T-helper 1 cell treated with Interleukin-12 subunit alpha and Interleukin-12 subunit beta and Interleukin-4 antibody, amounts not matched to agents 30 ng/mL and 1 ng/mL, for 36 hours (primary cell): ENCODE results near the gene PTN. TPM values are rescaled to one million over a fixed set of nuclear protein-coding genes. Genes with fewer than 3 reads are reported as not detected.

Source experiments
- intact Hi-C: fragments of 100-400 bp; cut with micrococcal nuclease; formaldehyde crosslinking; loops from one replicate; pipeline ENCODE4 v1.15.1; 2024
- total RNA-seq: library from RNA; stranded (reverse); gene quantifications from 2 replicates; pipeline ENCODE4 v1.2.3, GENCODE V29; 2022

Gene PTN
- total RNA-seq, 1 donor from 2014 or later, result not detected

DNA sequence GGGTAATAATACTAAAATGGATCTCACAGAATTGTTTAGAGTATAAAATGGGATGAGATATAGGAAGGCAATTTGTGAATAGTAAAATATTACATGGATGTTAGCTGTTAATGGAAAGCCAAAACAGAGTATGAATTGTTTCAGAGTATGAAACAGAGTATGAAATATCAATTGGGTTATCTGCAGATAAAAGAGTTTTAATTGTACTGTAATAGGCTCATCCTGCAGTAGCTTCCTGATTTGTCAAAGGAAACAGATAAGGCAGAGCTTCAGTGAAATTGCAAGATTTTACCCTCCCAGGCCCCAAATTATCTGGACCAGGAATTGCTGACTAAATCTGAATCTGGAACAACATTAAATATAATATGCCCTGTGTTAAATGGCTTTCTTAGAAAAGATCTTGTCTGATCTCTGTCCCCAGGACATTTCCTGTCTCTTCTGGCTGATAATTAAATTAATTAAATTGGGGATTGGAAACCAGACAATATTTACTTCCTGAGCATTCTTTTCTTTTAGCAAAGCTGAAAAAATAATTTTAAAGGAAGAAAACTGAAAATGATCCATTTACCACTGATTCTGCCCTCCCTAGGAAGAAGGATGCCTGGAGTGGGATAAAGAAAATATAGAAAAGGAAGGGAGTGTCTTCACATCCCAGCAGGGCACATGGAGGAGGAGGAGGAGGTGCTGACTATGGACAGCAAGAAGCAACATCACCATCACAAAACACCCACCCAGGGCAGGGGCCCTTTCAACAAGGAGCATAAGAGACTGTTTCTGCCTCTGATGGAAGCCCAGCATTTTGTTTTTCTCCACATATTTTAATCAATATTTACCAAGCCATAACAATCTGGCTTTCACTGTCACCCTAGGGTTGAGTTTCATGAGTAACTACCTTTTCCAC, 18.5 kb downstream of the PTN start:
- intact Hi-C loops, result no loop called here

DNA sequence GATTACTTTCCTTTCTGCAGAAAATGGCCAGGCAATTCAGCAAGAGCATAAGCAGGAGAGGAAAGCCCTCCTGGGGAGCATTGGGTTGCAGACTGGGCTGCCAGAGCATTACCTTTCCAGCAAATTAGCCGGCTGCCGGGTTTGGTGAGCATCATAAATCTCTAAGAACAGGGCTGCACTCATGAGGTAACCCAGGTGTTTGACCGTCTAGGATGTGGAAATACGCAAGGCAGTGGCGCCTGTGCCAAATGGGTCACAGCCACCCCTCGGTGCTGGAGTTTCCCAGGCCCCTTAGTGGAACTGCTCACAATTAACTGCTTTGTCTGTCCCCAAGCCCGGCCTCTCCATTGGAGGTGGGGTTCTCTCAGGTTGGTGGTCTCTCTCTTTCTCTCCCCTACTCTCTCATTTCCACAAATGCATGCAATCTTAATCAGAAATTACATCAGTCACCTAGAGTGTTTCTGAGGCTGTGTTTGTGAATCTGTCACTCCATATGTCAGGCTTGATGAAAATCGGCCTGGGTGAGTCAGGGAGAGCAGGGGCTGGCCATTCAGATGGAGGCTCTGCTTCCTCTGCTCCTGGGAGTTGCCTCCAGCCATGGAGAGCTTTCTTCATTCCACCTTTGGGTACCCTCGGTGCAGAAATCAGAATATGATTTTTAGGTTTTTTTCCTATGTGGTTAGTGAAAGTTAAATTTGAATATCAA, 26.7 kb downstream of the PTN start:
- intact Hi-C loops, result no loop called here

DNA sequence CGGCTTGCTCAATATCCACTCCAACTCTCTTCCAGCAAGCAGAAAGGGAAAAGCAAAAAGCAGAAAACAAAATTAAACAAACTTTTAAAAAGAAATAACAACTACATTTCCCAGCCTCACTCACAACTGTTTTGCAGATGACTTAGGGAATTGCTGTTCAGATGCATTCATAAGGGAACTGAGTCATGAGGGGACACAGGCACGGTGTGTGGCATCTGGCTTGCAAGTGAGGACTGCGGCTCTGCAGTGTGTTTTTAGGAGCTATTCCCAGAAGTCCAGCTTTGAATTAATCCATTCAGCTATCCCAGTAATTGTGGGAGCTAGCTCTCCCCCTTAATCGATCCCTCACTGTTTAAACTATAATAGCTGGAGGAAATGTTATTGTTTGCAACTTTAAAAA, 30.3 kb downstream of the PTN start:
- intact Hi-C loops, result no loop called here

DNA sequence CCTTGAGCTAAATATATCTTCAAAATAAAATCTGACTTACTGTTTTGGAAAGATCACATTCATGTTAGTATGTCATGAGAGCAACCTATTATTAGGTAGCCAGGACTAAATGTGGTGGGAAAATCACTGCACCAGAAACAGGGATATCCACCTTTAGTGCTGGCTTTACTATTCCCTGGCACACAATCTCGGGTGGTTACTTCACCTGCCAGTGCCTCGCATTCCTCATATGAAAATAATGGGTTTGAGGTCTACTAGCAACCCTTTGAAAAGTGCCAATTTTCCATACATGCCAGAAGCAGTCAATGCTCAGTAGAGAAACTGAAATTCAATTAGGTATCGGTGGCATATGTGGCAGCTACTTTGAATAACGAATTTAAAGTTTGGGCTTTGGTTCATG, 36.8 kb downstream of the PTN start:
- intact Hi-C loops, result no loop called here

DNA sequence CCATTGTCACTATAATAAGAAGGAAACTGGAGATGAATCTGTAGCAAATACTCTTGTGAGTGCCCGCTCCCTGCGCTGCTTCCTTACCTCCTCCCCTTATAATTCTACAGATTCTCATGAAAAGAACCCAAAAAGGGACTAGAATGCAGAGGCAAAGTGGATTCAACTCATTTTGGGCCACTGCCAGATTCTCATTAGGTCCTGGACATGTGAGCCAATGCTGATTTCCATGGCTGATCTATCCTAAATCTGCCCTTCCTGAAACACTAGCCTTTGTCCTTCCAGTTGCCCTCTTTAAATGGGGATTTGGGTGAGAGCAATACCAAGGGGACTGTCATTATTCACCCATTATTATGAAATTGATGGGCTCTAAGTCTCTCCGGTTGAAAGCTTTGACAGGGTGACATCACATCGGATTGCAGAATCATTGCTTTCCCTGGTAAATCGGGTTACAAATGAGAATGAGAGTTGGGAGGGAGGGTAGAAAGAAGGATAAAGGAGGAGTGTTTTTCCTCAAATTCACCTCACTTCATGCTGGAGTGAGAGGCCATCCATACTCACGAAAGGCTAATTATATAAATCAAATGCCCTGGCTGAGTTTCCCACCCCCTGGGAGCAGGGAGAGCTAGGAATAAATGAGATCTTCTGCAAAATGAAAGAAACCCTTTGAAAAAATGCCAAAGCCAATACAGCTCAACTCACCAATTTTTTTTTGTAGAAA, 37.5 kb downstream of the PTN start:
- intact Hi-C loops, result no loop called here

DNA sequence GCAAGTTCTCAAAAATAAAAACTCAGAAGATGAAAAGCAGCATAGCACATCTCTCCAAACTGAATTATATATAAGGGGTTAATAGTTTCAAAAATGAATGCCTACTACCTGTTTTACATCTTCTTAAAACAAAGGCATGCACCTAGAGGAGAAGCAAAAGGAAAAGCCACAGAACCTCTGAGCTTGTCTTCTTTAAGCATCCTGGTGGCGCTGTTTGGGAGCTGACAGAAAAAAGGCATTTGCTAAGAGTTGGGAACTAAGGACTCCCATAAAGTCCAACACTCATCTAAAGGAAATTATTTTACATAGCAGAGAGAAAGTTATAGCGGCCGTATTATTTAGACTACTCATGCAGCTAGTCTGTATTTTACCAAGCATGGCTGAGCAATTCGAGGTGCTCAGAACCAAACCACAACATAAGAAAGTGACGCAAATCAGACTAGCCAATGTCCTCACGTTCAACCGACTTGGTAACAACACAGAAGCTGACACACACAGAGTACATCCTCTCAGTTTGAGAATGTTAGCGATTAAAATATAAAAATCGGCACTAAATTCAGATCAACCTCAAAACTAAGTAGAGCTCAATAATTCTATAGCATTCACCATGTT, 38.8 kb downstream of the PTN start:
- intact Hi-C loops, result no loop called here

DNA sequence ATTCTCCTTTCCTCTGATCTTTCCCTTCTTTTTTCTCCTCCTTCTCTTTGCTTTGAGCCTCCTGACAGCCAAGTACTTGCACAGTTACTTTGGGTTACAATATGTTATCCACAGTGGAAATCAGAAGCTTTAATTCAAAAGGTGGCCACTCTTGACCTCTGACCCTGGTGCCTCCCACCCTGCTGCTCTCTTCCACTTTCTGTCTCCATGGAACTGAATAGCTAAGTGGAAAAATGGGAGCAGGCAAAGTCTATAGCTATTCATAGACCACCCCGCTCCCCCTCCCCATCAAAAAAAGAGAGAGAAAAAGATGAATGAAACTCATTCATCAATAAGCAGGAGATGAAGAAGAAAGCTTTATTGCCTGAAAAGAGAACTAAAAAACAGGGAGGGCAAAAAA, 39.4 kb downstream of the PTN start:
- intact Hi-C loops, result no loop called here

DNA sequence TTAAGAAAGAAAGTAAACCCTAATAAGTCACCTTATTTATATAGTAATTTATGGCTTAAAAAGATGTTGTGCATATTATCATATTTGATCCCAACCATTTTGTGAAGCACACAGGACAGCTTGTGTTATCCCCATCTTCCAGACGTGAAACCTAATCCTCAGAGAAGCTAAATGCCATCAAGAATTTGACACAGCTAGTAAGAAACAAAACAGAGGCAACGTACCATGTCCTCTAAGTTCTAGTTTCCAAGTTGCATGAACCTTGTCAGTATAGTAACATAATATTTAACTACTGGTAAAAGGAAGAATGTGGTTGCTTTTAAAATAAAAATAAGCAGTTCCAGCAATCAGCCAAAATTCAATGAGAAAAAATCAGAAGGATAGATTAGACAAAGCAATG, 41.5 kb downstream of the PTN start:
- intact Hi-C loops, result no loop called here

DNA sequence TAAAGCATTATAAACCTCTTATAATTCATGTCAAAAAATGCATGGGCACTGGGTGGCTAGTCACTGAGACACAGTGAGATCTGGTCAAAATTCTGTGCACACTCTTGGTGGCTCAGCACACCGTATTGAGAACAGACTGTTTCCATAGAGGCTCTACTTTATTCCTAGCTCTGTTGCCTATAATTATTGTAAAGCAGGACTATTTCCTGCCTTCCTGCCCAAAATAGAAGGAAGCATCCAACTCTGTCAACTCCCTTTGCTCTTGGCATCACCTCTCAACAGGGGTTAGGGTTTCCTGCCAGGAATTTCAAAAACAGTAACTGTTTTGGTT, 45.1 kb downstream of the PTN start:
- intact Hi-C loops, result no loop called here

DNA sequence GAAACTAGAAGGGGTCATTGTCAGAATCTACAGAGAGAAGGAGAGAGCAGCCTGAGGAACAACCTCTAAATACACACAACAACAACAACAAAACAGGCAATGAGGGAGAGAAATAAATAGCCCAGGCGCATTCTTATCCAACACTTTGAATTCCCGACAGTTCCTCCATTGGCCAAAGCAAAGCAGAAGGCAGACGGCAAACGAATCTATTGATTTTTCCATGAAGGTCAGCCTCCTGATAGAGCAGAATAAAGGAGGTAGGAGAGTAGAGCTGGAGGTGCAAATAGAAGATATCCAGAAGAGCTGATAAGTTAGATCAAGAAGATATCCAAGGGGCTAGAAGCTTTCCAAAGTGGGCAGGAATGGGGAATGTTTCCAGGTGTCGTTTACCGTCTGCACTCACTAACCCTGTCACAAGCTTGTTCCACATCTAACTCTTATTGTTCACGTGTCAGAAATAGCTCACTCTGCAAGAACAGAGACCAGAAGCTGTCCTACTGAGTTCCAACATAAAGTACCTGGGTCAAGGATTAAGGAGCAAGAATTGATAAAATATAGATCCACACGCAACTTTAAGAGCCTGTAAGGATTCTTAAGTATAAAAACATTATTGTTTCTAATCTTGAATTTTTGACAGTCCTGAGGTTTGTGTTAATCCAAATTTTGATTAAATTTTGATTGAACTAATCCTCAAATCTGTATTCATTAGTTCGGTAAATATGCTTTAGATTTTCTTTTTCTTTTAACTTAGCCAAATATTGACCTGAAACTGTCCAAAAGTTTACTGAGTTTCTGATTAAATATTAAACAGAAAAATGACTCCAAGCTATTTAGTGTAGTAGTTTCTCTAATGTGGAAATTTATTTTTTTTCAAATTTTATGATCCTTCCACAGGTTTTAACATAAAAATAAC, 45.7 kb downstream of the PTN start:
- intact Hi-C loops, result no loop called here

DNA sequence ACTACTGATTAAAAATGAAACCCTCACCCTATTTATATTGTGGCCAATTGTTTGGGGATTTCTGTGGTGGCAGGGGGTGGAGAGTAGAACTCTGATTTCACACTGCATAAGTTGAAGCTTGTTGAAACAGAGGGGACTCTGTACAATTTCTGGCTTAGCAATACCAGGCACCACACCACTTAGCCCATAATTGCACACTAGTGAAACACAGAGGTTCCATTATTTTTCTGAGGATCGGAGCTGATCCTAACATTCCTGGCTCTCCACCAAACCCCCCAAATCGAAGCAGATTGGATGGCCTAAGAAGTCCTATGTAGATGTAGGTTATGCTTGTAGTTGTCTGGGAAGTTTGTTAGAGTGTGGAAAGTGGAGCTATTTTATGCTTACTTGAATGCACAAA, 47.0 kb downstream of the PTN start:
- intact Hi-C loops, result no loop called here

DNA sequence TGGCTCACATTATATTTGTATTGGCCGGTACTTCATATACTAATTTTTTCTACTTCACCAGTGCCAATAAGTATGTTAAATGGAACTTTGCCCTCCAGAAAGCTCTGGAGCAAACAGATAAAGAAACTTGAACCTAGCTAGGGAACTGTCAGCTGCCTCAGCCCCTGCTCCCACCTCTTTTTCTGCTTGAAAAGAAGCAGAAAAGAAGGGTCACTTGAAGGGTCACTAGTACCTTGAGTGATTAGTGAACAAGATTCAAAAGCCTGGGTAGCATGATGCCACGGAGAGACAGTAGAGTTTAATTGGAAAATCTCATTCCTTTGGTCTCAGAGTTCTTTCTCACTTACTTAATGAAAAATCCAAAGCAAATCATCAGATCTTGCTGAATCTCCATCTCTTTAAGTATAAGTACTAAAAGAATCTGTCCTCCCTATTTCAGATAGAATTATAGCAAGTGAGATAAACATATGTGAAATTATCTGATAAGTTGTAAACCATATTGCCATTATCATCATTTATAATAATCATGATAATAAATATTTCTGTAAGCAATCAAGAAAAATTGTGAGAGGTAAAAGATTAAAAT, 47.7 kb downstream of the PTN start:
- intact Hi-C loops, result no loop called here

DNA sequence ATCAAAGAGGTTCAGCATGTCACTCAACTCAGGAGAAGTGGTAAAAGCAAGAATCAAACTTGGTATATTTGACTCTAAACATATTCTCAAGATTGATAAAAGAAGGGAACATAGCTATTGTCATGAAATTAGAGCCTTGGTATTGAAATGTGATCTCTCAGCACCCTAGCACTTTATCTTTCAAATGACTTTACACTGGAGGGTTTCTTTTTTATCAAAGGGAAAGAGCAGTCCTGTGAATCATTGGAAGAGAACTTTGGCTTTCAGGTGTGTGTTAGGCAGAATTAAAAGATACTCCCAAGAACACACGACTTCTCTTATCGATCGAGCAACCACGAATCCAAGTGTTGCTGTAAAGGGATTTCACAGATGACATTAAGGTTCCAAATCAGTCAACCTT, 54.4 kb downstream of the PTN start:
- intact Hi-C loops, result no loop called here

DNA sequence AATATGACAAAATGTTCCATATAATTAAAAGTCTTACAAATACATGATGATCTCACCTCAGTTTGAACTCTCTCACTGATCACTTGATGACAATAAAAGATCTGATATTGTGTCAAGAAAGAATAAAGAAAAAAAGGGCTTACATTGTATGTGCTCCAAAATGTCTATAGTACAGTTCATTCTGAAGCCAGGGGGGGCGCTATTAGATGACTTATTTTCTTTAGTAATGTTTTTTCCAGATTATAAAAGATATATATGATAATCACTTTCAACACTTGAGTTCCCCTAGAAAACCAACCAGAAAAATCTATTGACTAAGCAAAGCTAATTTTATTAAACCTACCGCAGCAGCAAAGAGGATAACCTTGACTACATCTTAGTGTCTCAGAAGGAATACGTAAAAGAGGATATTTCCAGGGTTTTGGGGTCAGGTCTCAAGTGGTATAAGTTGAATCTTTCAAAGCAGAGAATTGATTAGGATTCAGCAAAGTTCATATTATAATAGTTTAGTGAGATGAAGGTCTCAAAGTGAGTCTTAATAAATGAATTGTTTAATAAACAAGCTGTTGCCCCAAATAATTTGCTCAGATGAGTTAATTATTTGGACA, 55.8 kb downstream of the PTN start:
- intact Hi-C loops, result no loop called here

DNA sequence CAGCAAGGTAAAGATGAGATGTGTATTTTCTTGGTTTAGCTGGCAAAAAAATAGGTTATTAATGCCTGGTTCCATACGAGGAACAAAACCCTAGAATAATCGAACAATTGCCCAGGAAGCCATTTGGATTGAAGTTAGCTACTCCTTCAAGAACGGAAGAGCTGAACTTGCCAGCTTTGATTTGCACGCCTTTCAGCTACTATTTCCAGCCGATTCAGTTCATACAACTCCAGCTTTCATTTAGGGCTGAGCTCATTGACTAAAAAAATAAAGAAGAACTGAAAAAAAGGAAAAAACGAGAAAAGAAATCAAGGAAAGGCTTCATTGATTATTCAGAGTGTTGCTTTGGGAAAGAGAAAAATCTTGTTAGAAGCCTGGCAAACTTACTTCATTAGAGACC, 60.4 kb downstream of the PTN start:
- intact Hi-C loops, result no loop called here

DNA sequence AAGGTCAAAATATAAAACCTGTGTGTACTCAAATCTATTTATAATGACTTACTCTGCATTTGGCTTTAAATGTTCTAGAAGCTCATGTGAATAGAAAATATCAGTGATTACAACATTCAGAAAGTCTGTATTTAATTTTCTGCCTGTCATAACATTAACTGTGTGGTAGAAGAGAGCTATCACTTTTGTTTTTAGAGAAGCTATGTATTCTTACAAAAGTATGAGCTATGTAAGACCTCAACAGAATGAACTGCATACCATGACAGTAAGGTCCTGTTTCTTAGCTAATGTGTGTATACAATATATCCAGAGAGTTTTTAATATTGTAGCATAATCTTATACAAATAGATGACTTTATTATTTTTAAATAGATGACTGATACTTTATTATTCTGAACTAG, 61.5 kb downstream of the PTN start:
- intact Hi-C loops, result no loop called here

DNA sequence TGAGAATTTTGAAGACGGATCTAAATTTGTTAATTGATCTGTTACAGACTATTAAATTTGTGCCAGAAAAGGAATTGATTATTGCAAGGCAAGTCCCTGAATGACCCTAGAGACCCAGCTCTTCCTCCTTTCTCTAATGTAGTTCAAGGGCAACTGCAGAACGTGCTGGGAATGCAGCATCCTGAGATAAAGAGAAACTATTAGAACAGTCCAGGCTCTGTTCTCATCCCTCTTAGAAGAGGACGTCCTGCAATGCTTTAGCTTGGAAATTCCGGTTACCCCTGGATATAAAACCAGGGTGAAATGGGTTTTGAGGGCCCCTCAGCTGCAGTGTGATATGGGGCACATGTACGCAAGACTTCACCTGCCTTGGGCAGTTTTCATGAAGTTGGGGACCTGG, 67.3 kb downstream of the PTN start:
- intact Hi-C loops, result no loop called here

DNA sequence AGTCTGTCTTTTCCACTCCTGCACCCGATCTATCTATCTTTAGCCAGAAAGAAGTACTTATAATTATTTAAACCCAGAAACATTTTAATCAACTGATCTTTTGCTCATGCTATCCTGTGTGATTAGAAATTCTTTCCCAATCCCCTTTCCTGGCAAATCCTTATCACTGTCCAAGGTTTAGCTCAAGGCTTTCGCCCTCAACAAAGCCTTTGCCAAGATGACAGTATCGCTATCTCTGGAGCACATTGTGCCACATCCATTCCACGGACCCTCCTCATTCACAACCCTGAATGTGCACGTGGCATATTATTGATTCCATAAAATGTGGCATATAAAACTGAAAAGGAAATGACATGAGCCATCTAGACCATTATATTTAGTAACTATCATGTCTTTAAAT, 71.3 kb downstream of the PTN start:
- intact Hi-C loops, result no loop called here

DNA sequence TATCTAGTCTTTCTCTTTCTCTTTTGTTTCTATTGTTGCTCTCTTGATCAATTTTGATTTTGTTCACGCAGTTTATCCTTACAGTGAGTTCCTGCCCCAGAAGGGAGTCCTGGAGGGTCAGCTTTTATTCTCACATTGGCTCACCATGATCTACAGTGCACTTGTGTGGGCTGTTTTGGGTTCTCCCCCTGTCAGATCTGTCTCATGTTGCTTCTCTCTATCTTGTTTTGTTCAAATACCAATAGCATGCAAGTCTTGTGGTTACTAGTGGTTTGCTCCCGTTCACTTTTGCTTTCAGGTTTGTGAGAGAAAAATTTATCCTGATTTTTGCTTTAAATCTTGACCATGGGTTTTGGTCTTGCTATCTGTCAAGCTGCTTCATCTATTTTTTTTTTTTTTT, 74.3 kb downstream of the PTN start:
- intact Hi-C loops, result no loop called here
